Skeletal muscle cell (primary cell): ENCODE results near the gene OGFOD2.

Experiments
- DNase-seq: peaks from one replicate; pipeline ENCODE4 v3.0.0-alpha.2; 2010; ENCODE audit warnings: low read depth
- H3K4me3 ChIP-seq: 2 replicates; pipeline ENCODE4 v1.5.1; 2011; ENCODE audit warnings: low read depth, mild to moderate bottlenecking, control low read depth, low read length, moderate library complexity

The OGFOD2 gene

GRCh38 chr12:122949816-122950675 lies 25.0 kb upstream of the OGFOD2 start:
- DNase-seq: no peak
- no peak overlapping the region for H3K4me3 ChIP-seq

GRCh38 chr12:122951406-122951805 lies 23.6 kb upstream of the OGFOD2 start:
- no peak overlapping the region for H3K4me3 ChIP-seq
- DNase-seq: no peak

- H3K4me3 ChIP-seq: no peak overlapping the region
- no peak for DNase-seq
Observed at GRCh38 chr12:122951979-122952892, 22.8 kb upstream of the OGFOD2 start.

- DNase-seq: no peak
- H3K4me3 ChIP-seq: no peak overlapping the region
Observed at GRCh38 chr12:122955156-122955555, 19.9 kb upstream of the OGFOD2 start.

GRCh38 chr12:122956035-122956434 lies 19.0 kb upstream of the OGFOD2 start:
- H3K4me3 ChIP-seq: no peak overlapping the region
- DNase-seq: no peak

- DNase-seq: no peak
- no peak overlapping the region for H3K4me3 ChIP-seq
Observed at GRCh38 chr12:122958198-122958888, 16.7 kb upstream of the OGFOD2 start.

GRCh38 chr12:122959566-122960192 lies 15.4 kb upstream of the OGFOD2 start:
- no peak for DNase-seq
- H3K4me3 ChIP-seq: no peak overlapping the region

GRCh38 chr12:122960193-122960569 lies 14.9 kb upstream of the OGFOD2 start:
- H3K4me3 ChIP-seq: no peak overlapping the region
- DNase-seq: no peak

- DNase-seq: no peak
- no peak overlapping the region for H3K4me3 ChIP-seq
Observed at GRCh38 chr12:122961531-122962329, 13.3 kb upstream of the OGFOD2 start.

GRCh38 chr12:122963941-122964265 lies 11.1 kb upstream of the OGFOD2 start:
- no peak for DNase-seq
- no peak overlapping the region for H3K4me3 ChIP-seq

- DNase-seq: no peak
Observed at GRCh38 chr12:122964439-122965257, 10.4 kb upstream of the OGFOD2 start.

GRCh38 chr12:122965321-122965751 lies 9.7 kb upstream of the OGFOD2 start:
- no peak for DNase-seq
- peak overlapping the region; percentile 90 for H3K4me3 ChIP-seq

More at GRCh38 chr12:122964439-122965257, 10.4 kb upstream of the OGFOD2 start:
- H3K4me3 ChIP-seq: peak overlapping the region; percentile 90

GRCh38 chr12:122965851-122966742 lies 8.9 kb upstream of the OGFOD2 start, which contains the start of gene ABCB9:
Gene ABCB9 (minus strand): TSS chr12:122966463. CDS start chr12:122960235, 6,228 bp downstream.
- H3K4me3 ChIP-seq: peak within 1 kb of the TSS; percentile 90
- peak; percentile 72 for DNase-seq

- H3K4me3 ChIP-seq: no peak overlapping the region
- no peak for DNase-seq
Observed at GRCh38 chr12:122966743-122967550, 8.1 kb upstream of the OGFOD2 start.

GRCh38 chr12:122968104-122968503 lies 6.9 kb upstream of the OGFOD2 start:
- no peak overlapping the region for H3K4me3 ChIP-seq
- no peak for DNase-seq

GRCh38 chr12:122969676-122970075 lies 5.4 kb upstream of the OGFOD2 start:
- no peak for DNase-seq

More at GRCh38 chr12:122969676-122970075, 5.4 kb upstream of the OGFOD2 start:
- H3K4me3 ChIP-seq: no peak overlapping the region
